H54 (cell line): Measurements from ENCODE around the gene BTBD10.

Experiments used
- DNase-seq: peaks from one replicate; pipeline ENCODE4 v3.0.0; 2011; ENCODE audit warnings: low spot score, mixed read lengths; ENCODE audit not compliant: insufficient read length
- FAIRE-seq: peaks from 3 replicates; lab custom pipeline; 2011; peaks lifted over from hg19 to GRCh38; lab: Jason Lieb, UNC
- POLR2A ChIP-seq: IDR thresholded peaks from 2 replicates; pipeline ENCODE4 v1.6.1; 2011; ENCODE audit warnings: low read depth, mild to moderate bottlenecking, low read length

BTBD10 gene

DNA sequence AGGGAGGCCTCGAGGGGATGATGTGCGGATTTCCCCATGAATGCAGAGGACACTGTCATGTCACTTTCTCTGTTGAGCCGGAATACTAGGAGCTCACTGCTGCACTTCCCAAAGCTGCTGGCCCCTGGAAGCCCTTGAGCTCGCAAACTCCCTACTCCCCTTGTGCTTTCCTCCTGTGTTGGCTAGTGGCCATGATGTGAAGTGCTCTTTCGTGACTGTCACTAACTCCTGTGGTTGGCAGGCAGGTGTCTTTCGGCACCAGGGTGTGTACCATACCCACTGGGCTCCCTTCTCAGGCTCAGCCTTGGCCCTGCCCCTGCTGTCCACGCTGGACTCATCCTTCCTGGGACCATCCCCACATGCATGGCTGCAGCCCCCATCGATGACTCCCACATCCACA lies 86.2 kb downstream of the BTBD10 start:
- DNase-seq (no peak), FAIRE-seq (no peak)
- no peak for TF ChIP-seq POLR2A

DNA sequence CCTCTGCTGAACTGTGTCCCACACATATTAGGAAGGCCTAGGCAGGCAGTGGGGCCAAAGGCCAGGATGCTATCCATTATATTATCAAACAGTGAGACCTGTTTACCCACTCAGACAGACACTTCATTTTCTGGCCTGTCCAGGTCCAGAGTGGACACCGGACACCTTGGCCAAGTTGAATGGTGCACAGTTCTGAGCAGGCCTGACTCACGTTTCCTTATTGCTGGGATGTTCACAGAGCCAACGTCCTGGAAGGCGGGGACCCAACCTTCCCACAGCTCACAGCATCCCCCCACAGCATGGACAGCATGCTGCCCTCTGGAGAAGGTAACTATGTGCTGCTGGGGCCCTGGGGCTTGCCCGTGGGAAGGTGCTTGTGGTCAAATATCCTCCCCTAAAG lies 86.6 kb downstream of the BTBD10 start:
- TF ChIP-seq POLR2A, result no peak
- DNase-seq (no peak), FAIRE-seq (no peak)

DNA sequence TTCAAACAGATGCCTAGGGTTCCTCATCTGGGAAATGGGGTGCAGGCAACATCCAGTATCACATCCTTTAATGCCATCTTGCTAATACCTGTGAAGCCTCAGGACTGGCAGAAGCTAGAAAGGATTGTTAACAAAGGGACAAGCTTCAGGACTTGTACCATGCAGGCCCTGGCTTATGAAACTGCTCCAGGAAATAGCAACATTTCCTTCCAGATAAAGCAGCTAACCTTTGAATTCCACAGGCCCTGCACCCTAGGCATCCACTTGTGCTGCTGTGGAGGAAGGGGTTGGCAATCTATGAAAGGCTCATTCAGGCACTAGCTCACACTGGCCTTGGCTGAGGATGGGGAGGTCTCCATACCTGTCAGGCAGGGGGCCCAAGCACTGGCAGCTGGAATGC lies 87.2 kb downstream of the BTBD10 start:
- FAIRE-seq, result no peak
- TF ChIP-seq POLR2A, result no peak

DNA sequence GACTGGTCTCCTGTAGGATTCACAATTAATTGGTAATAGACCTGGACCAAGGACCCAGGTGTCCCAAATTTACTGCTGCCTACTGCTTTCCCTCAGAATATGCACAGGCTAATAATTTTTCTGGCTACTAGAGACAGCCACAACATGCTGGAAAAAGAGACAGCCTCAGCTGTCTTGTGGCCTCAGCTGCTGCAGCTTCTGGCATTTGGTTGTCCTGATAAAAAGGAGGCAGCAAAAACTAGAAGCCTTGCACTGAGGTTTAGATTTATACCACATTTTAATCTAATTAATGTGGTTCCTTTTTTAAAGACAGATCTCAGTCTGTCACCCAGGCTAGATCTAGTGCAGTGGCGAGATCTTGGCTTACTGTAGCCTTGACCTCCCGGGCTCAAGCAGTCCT lies 89.8 kb downstream of the BTBD10 start:
- TF ChIP-seq POLR2A, result no peak
- DNase-seq (no peak), FAIRE-seq (no peak)

More for the DNA sequence above, 87.2 kb downstream of the BTBD10 start:
- DNase-seq, result no peak

DNA sequence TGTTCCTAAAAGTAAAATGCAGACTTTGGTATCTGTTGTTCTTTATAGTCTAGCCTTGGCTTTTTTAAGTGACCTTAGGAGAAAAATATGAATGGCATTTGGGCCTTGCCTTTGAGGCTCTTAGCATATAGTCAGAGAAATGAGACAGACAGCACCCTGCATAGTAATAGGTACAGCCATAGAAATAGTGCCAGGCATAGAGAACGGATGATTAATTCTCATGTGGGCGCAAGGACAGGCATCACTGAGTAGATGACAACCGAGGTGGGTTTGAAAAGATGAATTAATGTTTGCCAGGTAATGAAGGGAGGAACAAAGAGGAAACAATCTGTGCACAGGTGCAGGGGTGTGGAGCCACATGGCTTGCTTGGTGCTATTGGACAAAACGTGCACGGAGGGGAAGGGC lies 95.0 kb downstream of the BTBD10 start:
- FAIRE-seq, result no peak
- no peak for DNase-seq
- TF ChIP-seq POLR2A, result no peak

DNA sequence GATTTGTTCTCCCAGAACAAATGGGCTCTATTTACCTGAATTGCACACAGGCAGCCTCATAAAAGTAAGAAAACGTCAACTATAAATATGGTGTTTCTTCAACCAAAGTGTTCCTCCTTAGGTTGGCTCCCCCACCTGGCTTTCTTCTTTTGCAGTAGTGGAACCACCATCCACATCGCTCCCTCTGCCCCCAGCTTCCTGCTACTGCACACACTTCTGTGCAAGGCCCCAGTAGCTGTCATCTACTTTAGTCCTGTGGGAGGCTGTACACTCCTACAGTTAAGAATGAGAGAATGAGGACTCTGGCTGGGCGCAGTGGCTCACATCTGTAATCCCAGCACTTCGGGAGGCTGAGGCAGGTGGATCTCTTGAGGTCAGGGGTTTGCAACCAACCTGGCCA lies 95.9 kb downstream of the BTBD10 start:
- no peak for TF ChIP-seq POLR2A
- DNase-seq, result no peak
- FAIRE-seq, result no peak

DNA sequence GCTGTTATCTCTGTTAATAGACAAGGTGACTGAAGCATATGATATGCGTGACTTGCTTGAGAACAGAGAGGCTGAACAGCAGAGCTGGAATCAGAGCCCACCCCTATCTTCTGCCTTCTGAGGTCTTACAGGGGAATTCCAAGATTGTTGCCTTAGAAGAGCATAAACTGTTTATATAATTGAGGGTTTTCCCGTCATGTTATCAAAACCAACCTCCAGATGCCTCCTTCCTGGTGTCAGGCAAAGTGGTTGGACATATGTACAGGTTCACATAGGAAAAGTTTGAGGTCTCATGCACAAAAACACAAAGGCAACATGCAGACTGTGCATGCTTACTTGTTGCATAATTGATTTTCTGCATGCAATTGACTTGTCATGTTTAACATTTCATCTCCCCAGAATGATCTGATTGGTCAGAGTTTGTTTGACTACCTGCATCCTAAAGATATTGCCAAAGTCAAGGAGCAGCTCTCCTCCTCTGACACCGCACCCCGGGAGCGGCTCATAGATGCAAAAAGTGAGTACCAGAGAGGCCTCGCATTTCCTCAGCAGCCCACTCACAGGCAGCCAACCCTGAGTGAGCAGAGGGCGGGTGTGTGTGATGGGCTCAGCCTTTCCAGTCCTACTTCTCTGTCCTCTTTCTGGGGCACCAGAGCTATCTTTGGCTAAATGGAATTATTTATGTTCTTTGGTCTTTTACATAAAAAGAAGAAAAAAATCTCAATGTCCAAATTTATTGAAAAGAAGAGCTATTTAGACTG lies 96.6 kb downstream of the BTBD10 start:
- DNase-seq, result no peak
- no peak for TF ChIP-seq POLR2A
- no peak for FAIRE-seq

DNA sequence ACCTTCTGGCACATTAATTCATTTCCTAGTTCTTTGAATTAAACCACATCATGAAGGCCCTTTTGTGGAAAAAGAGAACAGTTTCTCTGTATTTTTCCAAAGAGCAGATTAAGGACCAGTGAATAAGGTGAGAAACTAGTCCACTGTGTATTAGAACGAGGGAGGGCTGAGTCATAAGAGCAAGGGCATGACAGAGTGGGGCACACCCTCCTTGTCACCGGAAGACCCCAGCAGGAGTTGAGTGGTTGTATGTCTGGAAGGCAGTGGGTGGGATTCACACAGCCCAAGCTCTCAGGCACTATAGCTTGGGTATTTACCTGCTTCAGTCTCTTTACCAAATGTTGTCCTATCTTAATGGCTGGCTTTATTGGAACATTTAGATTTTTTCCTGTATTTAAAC lies 98.6 kb downstream of the BTBD10 start:
- DNase-seq, result no peak
- TF ChIP-seq POLR2A, result no peak
- no peak for FAIRE-seq

DNA sequence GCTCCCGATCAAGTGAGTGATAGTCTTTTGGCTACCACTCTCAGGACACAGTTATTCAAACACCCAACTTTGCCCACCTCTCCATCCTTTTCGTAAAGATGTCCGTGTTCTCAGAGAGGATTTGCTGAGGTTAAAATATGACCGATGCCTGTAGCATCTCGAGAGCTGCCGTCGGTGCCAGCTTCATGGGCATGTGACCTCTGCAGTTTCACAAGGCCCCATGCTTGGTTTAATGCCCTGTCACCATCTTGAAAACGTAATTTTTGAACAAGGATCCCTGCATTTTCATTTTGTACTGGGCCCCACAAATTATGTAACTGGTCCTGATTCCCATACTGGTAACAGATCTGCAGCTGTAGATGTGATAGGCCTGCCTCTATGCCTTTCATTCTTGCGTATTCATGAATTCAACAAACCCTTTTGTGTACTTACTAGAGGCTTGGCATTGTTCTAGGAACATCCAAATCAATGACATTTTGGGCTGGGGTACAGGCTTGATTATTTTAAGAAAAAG lies 100.4 kb downstream of the BTBD10 start:
- FAIRE-seq (no peak), DNase-seq (no peak)
- TF ChIP-seq POLR2A, result no peak

DNA sequence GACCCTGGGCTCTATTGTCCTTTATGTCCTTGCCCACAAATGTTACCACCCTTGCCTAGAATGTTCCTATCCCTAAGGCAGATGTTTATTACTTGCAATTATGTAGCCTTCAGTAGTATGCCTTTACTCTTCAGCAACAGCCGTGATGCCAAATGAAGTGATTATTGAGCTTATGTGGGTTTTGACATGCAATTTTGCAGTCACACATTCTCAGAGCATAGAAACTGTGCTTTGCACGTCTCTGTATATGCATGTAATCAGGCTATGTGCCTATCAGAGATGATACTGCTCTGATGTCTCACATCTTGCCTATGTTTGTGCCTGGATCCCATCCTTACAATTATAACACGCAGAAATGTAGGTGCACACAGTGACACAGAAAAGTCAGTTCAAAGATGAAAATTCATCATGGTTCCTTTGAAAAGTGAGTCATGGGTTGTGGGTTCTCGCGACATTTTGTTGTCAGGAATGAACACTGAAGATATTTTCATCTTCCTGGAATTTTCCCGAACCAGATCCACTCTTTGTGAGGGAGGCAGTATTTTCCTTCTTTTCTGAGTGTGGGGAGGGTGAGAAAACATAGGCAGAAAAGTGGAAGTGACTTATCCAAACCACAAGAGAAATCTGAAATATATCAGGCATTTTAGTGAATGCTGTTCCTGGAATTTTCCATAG lies 104.3 kb downstream of the BTBD10 start:
- TF ChIP-seq POLR2A, result no peak
- FAIRE-seq, result no peak
- no peak for DNase-seq

DNA sequence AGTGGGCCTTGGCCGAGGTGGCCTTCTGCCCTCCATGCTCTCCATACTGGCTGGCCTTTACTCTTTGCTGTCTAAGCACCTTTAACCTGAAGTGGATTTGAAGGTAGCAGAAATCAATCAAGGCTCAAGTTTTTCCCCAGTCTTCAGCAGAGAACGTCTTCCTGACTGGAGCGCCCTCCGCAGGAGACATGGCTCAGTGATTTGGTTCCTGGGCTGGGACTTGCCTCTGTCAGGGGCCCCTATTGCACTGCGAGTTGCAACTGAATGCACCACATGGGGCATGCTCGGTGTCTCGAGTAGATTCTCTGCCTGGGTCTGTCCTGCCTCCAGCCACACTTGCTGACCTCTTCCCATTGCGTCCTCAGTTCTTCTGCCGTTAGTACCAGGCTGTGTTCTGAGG lies 105.8 kb downstream of the BTBD10 start:
- no peak for TF ChIP-seq POLR2A
- FAIRE-seq, result no peak
- no peak for DNase-seq

DNA sequence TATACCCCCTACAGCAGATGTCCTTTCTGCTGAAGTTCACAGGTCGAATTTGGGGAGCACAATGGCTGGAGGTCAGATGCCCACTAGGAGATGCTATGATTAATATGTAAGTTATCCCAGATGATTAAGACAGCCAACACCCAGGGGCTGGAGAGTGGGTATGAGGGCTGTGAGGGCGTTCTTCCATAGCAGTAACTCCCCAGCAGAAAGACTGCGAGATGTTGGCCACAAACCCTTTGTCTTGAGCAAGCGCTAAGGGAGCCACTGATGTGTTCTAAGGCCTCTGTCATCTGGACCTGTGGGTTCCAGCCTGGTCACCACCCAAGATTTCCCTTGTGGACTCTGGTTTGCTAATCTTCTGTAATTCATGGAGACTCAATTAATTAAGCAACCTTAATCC lies 107.8 kb downstream of the BTBD10 start:
- no peak for FAIRE-seq
- no peak for DNase-seq
- TF ChIP-seq POLR2A, result no peak

DNA sequence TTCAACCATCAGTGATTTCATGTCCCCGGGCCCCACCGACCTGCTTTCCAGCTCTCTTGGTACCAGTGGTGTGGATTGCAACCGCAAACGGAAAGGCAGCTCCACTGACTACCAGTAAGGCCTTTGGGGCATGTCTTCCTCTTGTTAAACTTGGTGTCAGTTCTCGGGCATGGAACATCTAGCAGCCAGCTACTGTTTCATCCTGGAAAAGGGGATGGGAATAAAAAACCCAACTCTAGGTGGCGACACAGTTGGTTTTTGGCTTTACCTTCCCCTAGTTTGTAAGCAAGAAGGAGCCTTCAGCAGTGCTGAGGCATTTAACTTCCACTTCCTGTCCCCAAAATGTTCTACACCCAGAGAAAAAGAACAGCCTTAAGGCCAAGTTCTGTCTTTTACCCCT lies 108.7 kb downstream of the BTBD10 start:
- no peak for TF ChIP-seq POLR2A
- FAIRE-seq (no peak), DNase-seq (no peak)

DNA sequence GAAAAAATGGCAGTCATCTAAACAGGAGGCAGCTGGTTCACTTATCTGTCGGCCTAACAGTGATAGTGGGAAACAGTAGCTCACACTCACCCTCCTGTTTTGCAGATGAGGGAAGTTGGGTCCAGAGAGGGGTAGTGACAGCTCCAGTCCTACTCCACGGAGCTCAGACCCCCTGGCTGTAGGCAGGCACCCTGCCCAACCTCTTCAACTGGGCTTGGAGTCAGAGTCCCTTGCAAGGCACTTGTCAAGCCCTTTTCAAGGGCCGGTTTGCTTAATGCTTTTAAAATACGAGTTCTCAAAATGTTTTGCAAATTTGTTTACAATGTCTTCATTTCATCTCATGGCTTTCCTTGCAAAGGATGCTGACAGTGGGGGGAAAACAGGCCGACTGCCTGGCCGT lies 110.3 kb downstream of the BTBD10 start:
- DNase-seq (no peak), FAIRE-seq (no peak)
- no peak for TF ChIP-seq POLR2A

DNA sequence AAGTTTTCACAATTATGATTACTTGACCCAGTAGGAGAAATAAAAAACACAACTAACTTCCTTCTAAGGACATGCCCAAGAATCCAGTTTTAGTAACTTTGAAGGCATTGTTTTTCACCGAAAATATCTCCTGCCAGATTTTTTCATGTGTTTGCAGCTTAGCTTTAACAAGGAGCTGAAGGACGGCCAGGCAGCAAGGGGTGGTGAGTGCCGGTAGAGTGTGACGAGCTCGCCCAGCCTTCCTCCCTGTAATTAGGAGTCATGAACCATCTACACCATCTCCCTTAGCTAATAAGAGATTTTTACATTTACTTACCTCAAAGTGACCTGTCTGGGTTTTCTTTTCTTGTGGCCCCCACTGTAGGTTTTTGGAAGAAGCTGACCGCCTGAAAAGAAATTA lies 113.4 kb downstream of the BTBD10 start:
- no peak for FAIRE-seq
- DNase-seq, result no peak

More for the DNA sequence above, 113.4 kb downstream of the BTBD10 start:
- no peak for TF ChIP-seq POLR2A
